Suprapubic skin (tissue), 4 donors: ENCODE data around the gene GHRHR.

Experiments used
- CTCF ChIP-seq, 2 donors: fragments of 200-600 bp in 1 of 2; fragments of 450-650 bp in 1 of 2; sonication (generic) in 1 of 2; IDR thresholded peaks; one replicate each; pipeline ENCODE4 v1.5.1; 2016 to 2019; ENCODE audit warnings: antibody characterized with exemption in 2 of 2, mild to moderate bottlenecking in 1 of 2, moderate library complexity in 1 of 2
- POLR2A ChIP-seq, 2 donors: fragments of 450-650 bp; IDR thresholded peaks; one replicate each; pipeline ENCODE4 v1.6.1; 2017; ENCODE audit warnings: antibody characterized with exemption in 2 of 2, mild to moderate bottlenecking in 2 of 2, moderate library complexity in 2 of 2
- POLR2AphosphoS5 ChIP-seq, 3 donors: sonication (generic); formaldehyde crosslinking; IDR thresholded peaks; one replicate each; pipeline ENCODE4 v1.6.1; 2017; ENCODE audit warnings: antibody characterized with exemption in 3 of 3

GRCh38 chr7:30979027-30979426 is 15.3 kb downstream of the GHRHR start:
- no peak for TF ChIP-seq CTCF (IDR thresholded peaks at IDR 0.05)
- no peak for TF ChIP-seq POLR2AphosphoS5 (IDR thresholded peaks at IDR 0.05)
- TF ChIP-seq POLR2A (IDR thresholded peaks at IDR 0.05) = no peak
